Panc1 (cell line): ENCODE data around the gene ARHGEF3.

Experiments used
- CTCF ChIP-seq: fragments of 450-650 bp; IDR thresholded peaks from 2 replicates; pipeline ENCODE4 v1.5.1; 2017; ENCODE audit warnings: mild to moderate bottlenecking
- POLR2AphosphoS5 ChIP-seq: IDR thresholded peaks from 2 replicates; pipeline ENCODE4 v1.6.1; 2012; ENCODE audit warnings: mild to moderate bottlenecking, low read depth, low read length, moderate library complexity

GRCh38 chr3:56748663-56749231 is 53.0 kb downstream of the ARHGEF3 start:
- TF ChIP-seq POLR2AphosphoS5 (no peak), CTCF (no peak)
